Mesenchymal stem cell (in vitro differentiated cells and primary cell): ENCODE data around the gene SCARB1.

Experiments
- DNase-seq: peaks from one replicate; pipeline ENCODE4 v3.0.0-alpha.2; 2013
- H2AFZ ChIP-seq: one replicate; pipeline ENCODE4 v1.6.1; 2013; ENCODE audit warnings: low read depth, mild to moderate bottlenecking, control low read depth, inconsistent platforms, low read length, moderate library complexity
- H2AK5ac ChIP-seq: 2 replicates; pipeline ENCODE4 v1.6.1; 2013; ENCODE audit warnings: low read length, moderate library complexity, mild to moderate bottlenecking, inconsistent platforms; ENCODE audit not compliant: severe bottlenecking
- H2BK120ac ChIP-seq: one replicate; pipeline ENCODE4 v1.6.1; 2013; ENCODE audit warnings: low read depth, mild to moderate bottlenecking, inconsistent platforms, low read length, moderate library complexity
- H2BK12ac ChIP-seq, 2 experiments: one replicate each; pipeline ENCODE4 v1.6.1; 2013; ENCODE audit warnings: inconsistent platforms in 2 of 2, low read length in 2 of 2, mild to moderate bottlenecking in 2 of 2, moderate library complexity in 2 of 2, control low read depth in 1 of 2
- H2BK15ac ChIP-seq: one replicate; pipeline ENCODE4 v1.6.1; 2013; ENCODE audit warnings: mild to moderate bottlenecking, low read depth, inconsistent platforms; ENCODE audit not compliant: poor library complexity, severe bottlenecking
- H2BK5ac ChIP-seq: 2 replicates; pipeline ENCODE4 v1.6.1; 2013; ENCODE audit warnings: low read depth, mild to moderate bottlenecking, low read length, control low read depth, inconsistent platforms; ENCODE audit not compliant: poor library complexity, severe bottlenecking
- H3K14ac ChIP-seq, 2 experiments: one replicate each; pipeline ENCODE4 v1.6.1; 2013; ENCODE audit warnings: inconsistent platforms in 2 of 2, low read length in 2 of 2, control low read depth in 1 of 2, mild to moderate bottlenecking in 1 of 2, moderate library complexity in 1 of 2
- H3K18ac ChIP-seq, 2 experiments: one replicate each; pipeline ENCODE4 v1.6.1; 2013; ENCODE audit warnings: inconsistent platforms in 2 of 2, low read length in 2 of 2, control low read depth in 1 of 2, low read depth in 1 of 2, mild to moderate bottlenecking in 1 of 2
- H3K23ac ChIP-seq, 2 experiments: one replicate each; pipeline ENCODE4 v1.6.1; 2013; ENCODE audit warnings: inconsistent platforms in 2 of 2, low read length in 2 of 2, mild to moderate bottlenecking in 2 of 2, moderate library complexity in 2 of 2, control low read depth in 1 of 2
- H3K27ac ChIP-seq: 2 replicates; pipeline ENCODE4 v1.5.1; 2013; ENCODE audit warnings: mild to moderate bottlenecking, moderate library complexity, low read length, control low read depth, inconsistent platforms; ENCODE audit not compliant: poor library complexity, severe bottlenecking
- H3K27me3 ChIP-seq, 2 experiments: 2 replicates each; pipeline versions ENCODE4 v1.6.1 to v1.7.0; 2013; ENCODE audit warnings: low read length in 2 of 2, mild to moderate bottlenecking in 2 of 2, moderate library complexity in 2 of 2, control low read depth in 1 of 2, inconsistent platforms in 1 of 2; ENCODE audit not compliant: control insufficient read depth in 1 of 2, insufficient read depth in 1 of 2
- H3K36me3 ChIP-seq, 2 experiments: 2 replicates each; pipeline versions ENCODE4 v1.6.1 to v1.7.0; 2013; ENCODE audit warnings: low read length in 2 of 2, control low read depth in 1 of 2, inconsistent platforms in 1 of 2, low read depth in 1 of 2, mild to moderate bottlenecking in 1 of 2; ENCODE audit not compliant: insufficient read depth in 2 of 2, control insufficient read depth in 1 of 2
- H3K4ac ChIP-seq, 2 experiments: one replicate each; pipeline ENCODE4 v1.6.1; 2013; ENCODE audit warnings: inconsistent platforms in 2 of 2, low read length in 2 of 2, mild to moderate bottlenecking in 2 of 2, moderate library complexity in 2 of 2, control low read depth in 1 of 2, low read depth in 1 of 2
- H3K4me1 ChIP-seq: 2 replicates; pipeline ENCODE4 v1.6.1; 2013; ENCODE audit warnings: low read depth, low read length, control low read depth; ENCODE audit not compliant: control insufficient read depth, insufficient read depth
- H3K4me2 ChIP-seq: 2 replicates; pipeline ENCODE4 v1.6.1; 2013; ENCODE audit warnings: low read length, mild to moderate bottlenecking, inconsistent platforms; ENCODE audit not compliant: poor library complexity, severe bottlenecking
- H3K4me3 ChIP-seq, 2 experiments: 2 replicates each; pipeline versions ENCODE4 v1.5.1 to v1.7.0; 2013; ENCODE audit warnings: low read length in 2 of 2, mild to moderate bottlenecking in 2 of 2, control low read depth in 1 of 2, low read depth in 1 of 2; ENCODE audit not compliant: insufficient read depth in 1 of 2
- H3K79me1 ChIP-seq: replicated peaks from 2 replicates; pipeline ENCODE4 v1.6.1; 2013; ENCODE audit warnings: mild to moderate bottlenecking, control low read depth, low read length, inconsistent platforms; ENCODE audit not compliant: poor library complexity, severe bottlenecking
- H3K9ac ChIP-seq: 2 replicates; pipeline ENCODE4 v1.7.0; 2013; ENCODE audit warnings: mild to moderate bottlenecking, low read length, moderate library complexity
- H3K9me3 ChIP-seq: 2 replicates; pipeline ENCODE4 v1.7.0; 2013; ENCODE audit warnings: mild to moderate bottlenecking, low read length; ENCODE audit not compliant: control insufficient read depth
- H4K8ac ChIP-seq: one replicate; pipeline ENCODE4 v1.6.1; 2013; ENCODE audit warnings: inconsistent platforms, mild to moderate bottlenecking, low read length, moderate library complexity
- H4K91ac ChIP-seq: one replicate; pipeline ENCODE4 v1.6.1; 2013; ENCODE audit warnings: mild to moderate bottlenecking, low read length, inconsistent platforms
- WGBS: methylation state at CpG from one replicate; pipeline ENCODE4 v1.1.7; 2013; ENCODE audit warnings: mixed read lengths; 5-methylcytosine and 5-hydroxymethylcytosine counted together

SCARB1 gene

DNA sequence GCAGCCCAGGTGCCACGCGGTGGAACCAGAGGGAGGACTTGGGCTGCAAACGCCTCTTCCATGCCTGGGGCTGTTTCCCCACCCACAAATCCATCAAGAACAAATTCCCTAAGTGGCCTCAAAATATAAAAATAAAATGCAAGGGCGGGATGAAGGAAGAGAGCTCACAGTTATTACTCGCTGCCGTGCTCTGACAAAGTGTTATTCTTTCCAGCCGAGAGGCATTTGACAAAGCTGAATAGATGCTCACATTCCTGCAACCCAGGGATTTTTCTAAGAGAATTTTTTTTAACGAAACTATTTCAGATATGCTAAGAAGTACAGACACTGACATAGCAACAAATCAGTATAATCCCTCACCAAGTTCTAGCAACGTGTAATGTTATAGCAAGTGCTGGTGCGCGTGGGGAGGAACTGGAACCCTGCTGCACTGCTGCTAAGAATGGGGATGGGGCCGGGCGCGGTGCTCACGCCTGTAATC is 70.7 kb downstream of the SCARB1 start:
- H3K9ac ChIP-seq: no peak overlapping the region
- H3K79me1 ChIP-seq: no peaks in the 10 kb centered on the region
- peaks cover 7 to 14% of the 10 kb centered on the region in 2 experiments for H3K36me3 ChIP-seq
- H2BK120ac ChIP-seq: no peak overlapping the region
- WGBS: 88% methylated on average over 14 of the region's 15 CpGs
- no peak overlapping the region for H2BK12ac ChIP-seq
- peaks cover 7% of the 10 kb centered on the region for H3K4me1 ChIP-seq
- H4K8ac ChIP-seq: no peak overlapping the region
- H3K4ac ChIP-seq: no peak overlapping the region
- no peak overlapping the region for H2AFZ ChIP-seq
- no peak overlapping the region for H2AK5ac ChIP-seq
- H3K23ac ChIP-seq: no peak overlapping the region
- no peak overlapping the region for H3K18ac ChIP-seq
- H3K9me3 ChIP-seq: no peaks in the 10 kb centered on the region
- no peak overlapping the region for H3K4me3 ChIP-seq
- no peaks in the 10 kb centered on the region for H3K27me3 ChIP-seq
- H3K27ac ChIP-seq: peak overlapping the region; percentile 81
- no peak for DNase-seq
- H3K4me2 ChIP-seq: no peak overlapping the region
- H4K91ac ChIP-seq: no peak overlapping the region
- H2BK15ac ChIP-seq: no peak overlapping the region
- H2BK5ac ChIP-seq: no peak overlapping the region
- H3K14ac ChIP-seq: no peak overlapping the region

- Histone ChIP-seq H2BK120ac (no peak overlapping the region), H4K8ac (no peak overlapping the region), H4K91ac (no peak overlapping the region), H3K36me3 (peaks cover 7 to 8% of the 10 kb centered on the region in 2 experiments), H3K14ac (no peak overlapping the region), H2BK5ac (no peak overlapping the region), H3K4ac (no peak overlapping the region), H3K9me3 (no peaks in the 10 kb centered on the region), H3K18ac (no peak overlapping the region), H3K27me3 (no peaks in the 10 kb centered on the region), H3K4me1 (peaks cover 7% of the 10 kb centered on the region), H3K9ac (no peak overlapping the region), H2BK12ac (no peak overlapping the region), H3K4me3 (no peak overlapping the region), H3K4me2 (no peak overlapping the region), H2AK5ac (peak overlapping the region; percentile 23), H3K23ac (no peak overlapping the region), H2BK15ac (no peak overlapping the region), H3K79me1 (no peaks in the 10 kb centered on the region), H3K27ac (no peak overlapping the region), H2AFZ (no peak overlapping the region)
- 92% methylated on average over 13 of the region's 13 CpGs for WGBS
- no peak for DNase-seq
Observed at GRCh38 chr12:124792156-124792555, 71.5 kb downstream of the SCARB1 start.

DNA sequence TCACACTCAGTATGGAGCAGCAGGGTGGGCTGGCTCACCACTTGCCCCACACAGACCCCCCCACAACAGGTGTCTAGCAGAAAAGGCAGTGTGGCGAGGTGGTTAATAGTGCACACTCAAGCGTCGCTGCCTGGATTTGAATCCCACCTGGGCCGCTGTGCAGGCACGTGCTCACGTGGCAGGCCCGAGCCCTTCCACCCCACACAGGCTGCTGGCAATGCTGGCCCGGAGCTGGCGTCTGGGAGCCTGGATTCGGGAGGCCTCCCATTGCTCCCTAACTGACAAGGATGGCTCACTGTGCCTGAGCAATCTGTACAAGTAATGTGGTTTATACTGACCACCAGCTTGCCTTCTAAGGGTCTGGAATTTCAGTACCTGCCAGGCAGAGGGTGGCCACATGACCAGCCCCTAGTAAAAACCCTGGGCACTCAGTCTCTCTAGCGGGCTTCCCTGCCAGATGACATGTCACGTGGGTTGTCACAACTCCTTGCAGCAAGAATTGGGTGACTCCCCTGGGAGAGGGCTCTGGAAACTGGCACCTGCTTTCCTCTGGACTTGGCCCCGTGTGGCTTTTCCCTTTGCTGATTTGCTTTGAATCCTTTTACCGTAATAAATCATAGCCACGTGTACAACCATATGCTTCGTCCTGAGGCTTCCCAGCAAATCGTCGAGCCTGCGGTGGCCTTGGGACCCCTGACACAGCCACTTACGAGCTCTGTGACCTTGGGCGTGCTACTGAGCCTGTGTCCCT is 72.8 kb downstream of the SCARB1 start:
- H3K23ac ChIP-seq: no peak overlapping the region
- no peak overlapping the region for H3K14ac ChIP-seq
- no peak overlapping the region for H3K4me2 ChIP-seq
- whole genome bisulfite sequencing: 93% methylated on average over 21 of the region's 21 CpGs
- H2BK120ac ChIP-seq: no peak overlapping the region
- no peak overlapping the region for H4K91ac ChIP-seq
- no peak overlapping the region for H2BK15ac ChIP-seq
- no peak overlapping the region for H2BK12ac ChIP-seq
- no peak overlapping the region for H2BK5ac ChIP-seq
- H2AFZ ChIP-seq: no peak overlapping the region
- H3K4me3 ChIP-seq: no peak overlapping the region
- no peaks in the 10 kb centered on the region for H3K79me1 ChIP-seq
- peaks cover 7% of the 10 kb centered on the region for H3K4me1 ChIP-seq
- H3K27ac ChIP-seq: no peak overlapping the region
- no peaks in the 10 kb centered on the region for H3K27me3 ChIP-seq
- H3K9me3 ChIP-seq: no peaks in the 10 kb centered on the region
- no peak overlapping the region for H3K4ac ChIP-seq
- no peak overlapping the region for H3K9ac ChIP-seq
- H3K36me3 ChIP-seq: peaks cover 7 to 12% of the 10 kb centered on the region in 2 experiments
- no peak overlapping the region for H3K18ac ChIP-seq
- DNase-seq: no peak
- H4K8ac ChIP-seq: no peak overlapping the region
- H2AK5ac ChIP-seq: no peak overlapping the region

- 97% methylated on average over 12 of the region's 13 CpGs for WGBS
Observed at GRCh38 chr12:124788936-124789555, 74.6 kb downstream of the SCARB1 start.

More at GRCh38 chr12:124788936-124789555, 74.6 kb downstream of the SCARB1 start:
- DNase-seq: no peak
- H2BK15ac ChIP-seq: no peak overlapping the region
- no peak overlapping the region for H3K4me2 ChIP-seq
- no peak overlapping the region for H3K9ac ChIP-seq
- H3K4ac ChIP-seq: no peak overlapping the region
- peaks cover 11 to 19% of the 10 kb centered on the region in 2 experiments for H3K36me3 ChIP-seq
- no peak overlapping the region for H3K4me3 ChIP-seq
- H3K23ac ChIP-seq: no peak overlapping the region
- H4K8ac ChIP-seq: no peak overlapping the region
- no peak overlapping the region for H3K14ac ChIP-seq
- H3K27me3 ChIP-seq: no peaks in the 10 kb centered on the region
- H2BK120ac ChIP-seq: no peak overlapping the region
- no peak overlapping the region for H3K27ac ChIP-seq
- no peak overlapping the region for H2AK5ac ChIP-seq
- no peaks in the 10 kb centered on the region for H3K79me1 ChIP-seq
- no peak overlapping the region for H2BK12ac ChIP-seq
- H2AFZ ChIP-seq: no peak overlapping the region
- no peak overlapping the region for H4K91ac ChIP-seq
- no peak overlapping the region for H2BK5ac ChIP-seq
- no peak overlapping the region for H3K18ac ChIP-seq
- no peaks in the 10 kb centered on the region for H3K9me3 ChIP-seq
- H3K4me1 ChIP-seq: peaks cover 4% of the 10 kb centered on the region
